NCI-H146 (cell line): Measurements from ENCODE around the gene QSOX1.

Experiments used
- DNase-seq: peaks from one replicate; lab custom pipeline; 2025; lab: John Stamatoyannopoulos, UW

Gene QSOX1

DNA sequence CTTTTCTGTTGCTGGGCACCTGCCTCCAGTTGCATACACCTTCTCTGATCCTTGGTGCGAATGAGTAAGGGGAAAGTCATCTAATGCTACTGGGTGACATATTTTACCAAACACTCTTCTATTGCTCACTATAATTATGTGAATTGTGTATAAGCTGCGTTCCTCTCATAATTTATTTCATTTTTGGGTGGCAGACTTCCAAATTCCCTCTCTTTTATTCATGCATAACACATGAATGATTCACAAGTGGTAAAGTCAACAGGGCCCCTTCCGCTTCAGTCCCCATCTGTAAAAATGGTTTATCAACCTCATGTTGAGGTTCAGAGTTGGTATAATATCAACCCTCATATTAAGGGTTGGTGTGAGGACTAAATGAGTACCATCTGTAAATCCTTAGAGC lies 3.2 kb upstream of the QSOX1 start:
- no peak for DNase-seq

DNA sequence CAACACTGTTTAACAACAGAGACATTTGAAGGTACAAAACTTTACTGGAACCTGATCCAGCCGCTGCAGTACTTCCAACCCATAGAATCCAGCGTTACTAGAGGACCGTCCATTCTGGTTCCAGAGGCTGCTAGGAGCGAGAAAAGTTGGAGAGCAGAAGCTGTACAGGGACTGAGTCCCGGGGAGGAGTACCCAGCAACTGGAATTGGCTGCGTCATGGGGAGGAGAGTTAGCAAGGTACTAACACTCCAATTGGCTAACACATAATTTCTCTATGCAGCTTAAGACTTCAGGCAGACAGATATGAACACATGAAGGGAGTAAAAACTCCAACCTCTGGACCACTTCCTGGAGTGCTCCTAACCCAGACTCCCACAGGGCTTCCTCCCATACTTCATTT lies 2.1 kb upstream of the QSOX1 start:
- no peak for DNase-seq

DNA sequence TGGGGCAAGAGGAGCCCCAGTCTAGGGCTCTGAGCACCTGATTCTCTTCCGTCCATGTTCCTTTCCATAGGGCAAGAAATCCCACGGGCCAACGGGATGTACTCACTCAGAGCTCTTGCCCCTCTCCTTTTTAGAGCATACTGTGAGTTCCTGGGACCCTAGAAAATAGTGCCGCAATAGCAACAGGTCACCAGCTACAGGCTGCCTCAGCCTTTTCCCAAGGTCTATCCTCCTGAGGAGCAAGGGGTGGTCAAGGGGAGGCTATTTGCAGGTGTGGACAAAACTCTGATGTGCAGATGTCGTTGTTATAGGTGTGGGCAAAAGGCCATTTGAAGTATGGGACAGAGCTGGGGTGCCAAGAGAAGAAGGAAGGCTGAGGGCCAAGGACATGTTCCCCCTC lies 1.6 kb upstream of the QSOX1 start:
- no peak for DNase-seq

DNA sequence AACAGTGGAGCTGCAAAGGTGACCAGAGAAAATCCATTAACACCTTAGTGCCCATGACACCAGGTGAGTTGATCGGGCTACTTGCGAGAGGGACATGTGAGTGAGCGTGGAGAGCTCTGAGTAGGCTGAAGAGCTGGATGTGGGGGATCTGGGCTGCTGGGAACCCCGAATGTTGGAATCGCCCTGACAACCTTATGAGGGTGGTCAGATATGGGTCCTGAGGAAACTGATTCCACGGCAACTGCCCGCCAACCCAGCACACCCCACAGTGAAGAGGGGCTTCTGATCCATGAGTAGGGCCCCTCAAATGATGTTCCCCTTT lies 705 bp upstream of the QSOX1 start:
- peak; percentile 29 for DNase-seq

DNA sequence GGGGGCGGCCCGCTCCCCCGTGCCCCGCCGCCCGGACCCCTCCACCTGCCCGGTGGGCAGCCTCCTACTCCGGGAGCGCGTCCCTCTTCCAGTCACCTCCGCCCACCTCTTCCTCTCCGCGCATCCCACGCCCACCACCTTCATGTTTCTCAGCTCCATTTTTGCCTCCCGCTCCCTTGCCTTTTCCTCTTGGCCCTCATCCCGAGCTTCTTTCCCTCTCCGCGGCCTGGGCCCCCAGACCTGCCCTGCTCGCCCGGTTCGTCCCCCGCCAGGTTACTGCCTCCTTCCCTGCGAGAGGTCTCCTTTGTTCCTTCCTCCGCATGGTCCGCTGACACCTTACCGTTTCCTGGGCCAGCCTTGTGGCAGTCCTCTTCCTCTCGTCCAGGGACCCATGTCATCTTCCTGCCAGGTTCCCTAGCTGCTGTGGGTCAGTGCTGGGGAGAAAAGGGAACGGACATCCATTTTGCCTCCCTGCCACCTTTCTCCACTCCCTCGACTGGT lies 563 bp downstream of the QSOX1 start:
- DNase-seq = peak; percentile 49

DNA sequence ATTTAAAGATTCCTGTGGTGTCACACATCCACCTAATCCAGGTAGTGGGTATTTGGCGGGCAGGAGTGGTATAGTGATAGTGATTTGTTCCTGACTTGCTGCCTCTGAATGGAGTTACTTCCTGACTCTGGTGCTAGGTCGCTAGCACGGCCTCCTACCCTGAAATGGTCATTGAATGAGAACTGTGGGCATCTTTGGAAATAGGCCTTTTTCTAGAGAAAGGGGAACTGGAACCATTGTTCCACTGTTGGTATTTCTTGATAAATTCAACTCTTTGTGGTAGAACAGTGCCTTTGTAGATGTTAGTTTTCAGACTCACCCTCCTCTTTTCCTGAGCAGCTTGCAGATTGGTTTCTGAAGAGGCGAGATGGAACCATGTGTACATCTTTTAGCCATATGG lies 1.5 kb downstream of the QSOX1 start:
- no peak for DNase-seq

DNA sequence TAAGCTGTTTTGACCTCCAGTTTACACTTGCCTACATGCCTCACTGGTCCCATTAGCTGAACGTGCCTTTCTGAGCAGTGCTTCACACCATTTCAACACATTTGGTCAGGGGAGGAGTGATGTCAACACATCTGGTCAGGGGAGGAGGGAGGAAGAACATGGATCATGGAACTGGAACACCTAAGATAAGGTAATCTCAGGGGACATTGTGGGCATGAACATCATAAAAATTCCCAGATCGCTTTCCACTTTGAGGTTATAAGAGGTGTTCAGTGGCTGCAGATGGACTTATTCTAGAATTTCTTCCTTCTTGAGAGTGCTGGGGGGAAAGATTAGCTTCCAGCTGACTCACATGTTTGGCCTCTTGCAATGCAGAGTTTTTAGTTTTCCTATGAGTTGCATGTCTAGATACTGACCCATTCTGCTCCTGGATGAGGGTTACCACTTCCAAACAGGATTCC lies 2.0 kb downstream of the QSOX1 start:
- no peak for DNase-seq

DNA sequence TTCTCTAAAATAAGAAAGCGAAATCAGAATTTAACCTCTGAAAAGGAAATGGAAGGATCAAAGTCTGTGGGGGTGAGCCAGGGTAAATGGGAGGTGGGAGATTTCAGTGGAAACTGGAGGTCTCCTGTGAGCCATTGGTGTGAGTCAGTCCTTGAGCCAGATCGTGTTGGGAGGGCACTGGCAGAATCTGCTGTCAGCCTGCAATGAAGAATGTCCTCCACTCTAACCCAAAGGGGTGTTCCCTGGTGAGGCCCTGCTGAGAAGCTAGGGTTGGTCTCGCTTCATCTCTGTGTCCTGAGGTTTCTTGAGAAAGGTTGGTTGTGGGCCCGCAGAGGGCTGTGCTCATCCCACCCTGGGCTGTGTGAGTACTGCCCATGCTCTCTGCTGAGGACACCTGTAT lies 2.4 kb downstream of the QSOX1 start:
- DNase-seq = no peak

DNA sequence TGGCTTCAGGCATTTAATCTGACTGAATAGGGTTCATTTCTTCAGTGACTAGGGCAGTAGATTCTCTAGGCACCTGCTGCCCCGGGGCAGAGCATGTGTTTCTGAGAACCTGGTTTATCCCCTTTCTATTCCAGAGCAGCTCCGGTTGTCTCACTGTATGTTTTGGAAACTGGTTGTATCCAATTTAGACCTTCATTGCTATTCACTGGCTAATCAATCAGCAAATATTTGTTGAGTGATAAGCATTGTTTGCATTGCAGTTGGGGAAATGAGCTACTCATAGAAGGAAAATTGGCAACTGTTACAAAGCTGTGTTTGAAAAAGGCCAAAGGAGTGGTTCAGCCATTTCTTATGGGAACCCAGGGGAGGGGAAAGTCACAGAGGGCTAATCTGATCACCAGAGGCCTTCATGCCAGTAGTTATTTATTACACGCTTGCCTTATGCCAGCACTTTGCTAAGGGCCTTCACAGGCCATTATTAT lies 2.9 kb downstream of the QSOX1 start:
- peak; percentile 94 for DNase-seq

DNA sequence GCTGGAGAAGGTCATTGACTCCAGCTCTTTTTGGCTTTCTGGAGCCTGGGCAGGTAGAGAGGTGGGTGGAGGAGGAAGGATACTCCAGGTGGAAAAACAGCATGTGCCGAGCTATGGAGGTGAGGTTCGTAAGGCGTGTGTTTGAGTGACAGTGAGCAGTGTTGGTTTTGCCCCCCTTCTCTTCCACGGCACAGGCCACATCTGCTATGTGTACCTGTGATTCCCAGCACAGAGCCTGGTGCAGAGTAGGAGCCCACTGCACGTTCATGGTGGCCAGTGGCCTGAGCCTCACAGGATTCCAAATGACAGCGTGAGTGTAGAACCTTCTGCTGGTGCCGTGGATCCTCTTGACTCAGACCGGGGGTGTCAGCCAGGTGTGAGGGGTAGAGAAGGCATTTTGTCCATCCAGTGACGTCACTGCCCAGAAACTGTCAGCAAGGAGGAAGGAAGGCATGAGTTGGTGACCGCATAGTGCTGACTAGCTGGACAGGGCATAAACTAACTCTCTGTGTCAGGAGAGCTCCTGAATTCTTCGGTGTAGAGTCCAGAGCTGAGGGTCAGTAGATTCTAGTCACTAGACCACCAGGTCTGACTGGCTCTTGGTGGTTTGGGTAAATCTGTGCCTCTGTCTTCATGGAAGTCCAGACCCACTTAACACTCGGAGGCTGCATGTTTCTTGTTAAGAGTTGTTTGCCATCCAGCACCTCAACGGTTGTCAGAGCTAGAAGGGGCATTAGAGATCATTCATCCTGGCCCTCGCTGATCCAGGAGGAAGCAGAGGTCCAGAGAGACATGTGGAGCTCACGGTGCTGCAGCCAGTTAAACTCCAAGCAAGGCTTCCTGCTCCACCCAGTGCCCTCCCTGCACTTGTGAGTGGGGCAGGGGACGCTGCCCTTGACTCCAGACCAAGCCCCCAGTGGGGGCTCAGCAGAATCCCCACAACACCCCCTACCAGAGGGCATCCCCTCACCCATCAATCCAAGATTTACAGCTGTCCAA lies 3.8 kb downstream of the QSOX1 start:
- DNase-seq = peak; percentile 36

DNA sequence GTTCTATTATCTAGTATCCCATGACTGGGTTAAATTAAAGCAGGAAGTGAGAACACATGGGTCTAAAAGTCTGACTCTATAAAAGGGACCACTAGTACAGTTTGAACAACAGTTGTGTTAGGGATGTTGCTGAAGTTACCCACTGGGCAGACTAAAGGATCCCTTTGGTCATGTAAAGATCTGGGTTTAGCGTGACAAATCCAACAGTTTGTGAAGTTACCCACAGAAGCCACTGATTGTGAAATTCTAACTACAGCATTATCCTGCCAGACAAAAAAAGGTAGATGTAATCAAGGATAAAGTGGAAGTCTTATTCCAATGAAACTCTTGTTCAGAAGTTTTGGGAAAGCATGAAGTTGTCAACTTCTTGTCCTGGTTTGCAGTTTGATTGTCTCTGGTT lies 5.7 kb downstream of the QSOX1 start:
- no peak for DNase-seq

DNA sequence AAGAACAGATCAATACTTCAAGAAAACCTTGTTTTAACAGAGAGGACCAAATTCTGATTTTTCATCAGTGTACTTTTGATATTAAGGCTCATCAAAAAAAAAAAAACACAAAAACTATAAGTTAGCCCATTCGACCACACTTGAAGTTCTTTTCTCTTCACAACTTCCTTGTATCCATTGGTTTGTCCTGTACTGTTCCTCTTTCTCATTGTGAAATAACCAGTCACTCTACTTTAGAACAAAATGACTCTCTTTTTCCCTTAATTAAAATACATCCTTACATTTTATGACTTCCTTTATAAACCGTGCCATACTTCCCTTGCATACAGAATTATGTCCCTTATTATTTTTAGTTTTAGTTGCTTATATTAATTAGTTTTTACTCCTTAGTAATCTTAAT lies 8.4 kb downstream of the QSOX1 start:
- no peak for DNase-seq

DNA sequence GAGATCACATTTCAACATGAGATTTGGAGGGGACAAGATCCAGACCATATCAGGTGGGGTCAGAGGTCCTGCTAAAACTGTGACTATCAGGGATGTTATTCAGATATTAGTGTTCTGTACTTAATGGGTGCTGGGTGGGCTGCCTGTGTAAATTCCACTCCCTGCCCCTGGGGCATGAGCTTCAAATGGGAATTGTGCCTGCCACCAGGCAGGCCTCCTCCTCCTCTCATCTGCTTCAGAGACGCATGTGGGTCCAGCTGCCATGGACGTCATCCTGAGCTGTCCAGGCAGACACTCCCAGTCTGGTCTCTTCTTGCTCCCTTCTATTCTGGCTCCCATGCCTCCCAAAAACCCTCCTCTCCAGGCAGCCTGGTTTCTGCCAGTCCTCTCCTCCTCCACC lies 10.4 kb downstream of the QSOX1 start:
- no peak for DNase-seq

DNA sequence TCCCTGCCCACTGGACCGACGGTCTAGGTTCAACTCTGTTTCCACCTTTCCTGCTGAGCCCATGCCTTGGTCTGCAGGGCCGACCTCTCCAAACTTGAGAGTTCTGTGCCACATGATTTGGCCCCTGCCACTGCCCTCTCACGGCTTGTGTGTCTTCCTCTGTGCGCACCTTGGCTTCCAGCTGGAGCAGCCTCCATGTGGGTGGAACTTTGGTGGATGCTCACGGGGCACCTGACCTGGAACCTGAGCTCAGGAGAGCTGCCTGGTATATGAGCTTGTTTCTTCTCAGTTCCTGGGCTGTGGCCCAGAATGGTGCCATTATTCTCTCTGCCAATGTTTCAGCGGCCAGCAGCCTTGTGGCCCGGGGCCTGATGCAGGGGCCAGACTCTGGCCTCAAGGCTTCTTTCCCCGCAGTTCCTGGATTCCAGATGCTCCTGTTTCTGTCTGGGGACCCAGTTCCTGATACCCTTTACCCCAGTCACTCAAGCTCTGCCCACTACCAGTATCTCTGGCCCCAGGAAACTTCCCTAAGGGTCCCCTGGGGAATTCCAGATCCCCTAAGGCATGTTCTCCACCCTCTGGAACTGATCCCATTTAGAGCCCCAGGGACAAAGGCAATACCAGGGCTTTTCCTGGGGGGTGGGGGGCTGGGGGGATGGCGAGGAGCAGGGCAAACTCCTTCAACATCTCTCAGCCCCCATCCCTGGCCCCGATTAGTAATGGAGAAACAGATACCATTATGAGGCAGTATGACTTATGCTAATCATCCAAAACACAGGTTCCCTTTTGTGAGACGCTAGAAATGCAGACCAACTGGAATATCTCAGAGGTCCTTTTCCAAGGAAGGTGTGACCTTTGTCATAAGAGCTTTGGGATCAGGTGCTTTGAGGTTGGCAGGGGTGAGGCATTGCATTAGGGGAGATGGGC lies 11.1 kb downstream of the QSOX1 start:
- no peak for DNase-seq

DNA sequence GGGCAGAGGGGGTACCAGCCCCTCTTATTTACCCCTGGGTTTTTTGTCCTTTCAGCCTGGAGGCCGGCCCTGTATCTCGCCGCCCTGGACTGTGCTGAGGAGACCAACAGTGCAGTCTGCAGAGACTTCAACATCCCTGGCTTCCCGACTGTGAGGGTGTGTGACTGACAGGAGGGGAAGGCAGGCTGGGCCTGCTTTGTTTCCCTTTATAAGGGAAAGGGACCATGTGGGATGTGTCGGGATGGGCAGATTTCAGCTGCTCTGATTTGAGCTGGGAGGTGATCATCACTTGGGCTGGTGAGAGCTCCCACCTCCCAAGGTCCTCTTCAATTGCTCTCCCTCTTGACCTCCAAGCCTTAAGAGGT lies 11.7 kb downstream of the QSOX1 start:
- DNase-seq = no peak

DNA sequence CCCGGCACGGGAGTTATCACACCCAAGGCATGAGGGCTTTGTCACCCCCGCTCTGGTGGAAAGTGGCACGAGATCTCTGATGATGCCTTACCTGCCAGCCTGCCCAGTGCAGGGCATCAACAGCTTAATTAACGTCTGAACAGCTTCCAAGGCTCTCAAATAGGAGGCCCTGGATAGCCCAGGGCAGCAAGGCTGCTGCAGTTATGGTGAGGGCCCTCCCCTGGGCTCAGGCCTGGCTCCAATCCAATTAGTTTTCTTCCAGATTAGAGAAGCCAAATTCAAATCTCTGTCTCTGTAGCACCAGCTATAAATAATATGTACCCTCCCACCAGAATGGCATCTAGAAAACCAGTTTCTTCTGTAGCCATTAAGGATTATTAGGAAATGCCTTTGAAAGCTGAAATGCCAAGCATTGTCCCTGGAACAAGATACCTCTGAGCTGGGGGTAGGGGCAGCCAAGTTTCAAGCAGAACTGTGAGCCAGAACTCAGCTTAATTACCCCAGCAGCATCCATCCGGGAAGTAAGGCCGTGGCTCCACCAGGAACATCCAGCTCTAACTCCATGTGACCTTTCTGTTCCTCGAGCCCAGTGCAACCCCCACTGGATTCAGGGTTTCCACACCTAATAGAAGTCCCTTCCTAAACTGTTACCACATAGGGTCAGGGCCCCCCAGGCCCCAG lies 12.5 kb downstream of the QSOX1 start:
- DNase-seq = no peak

DNA sequence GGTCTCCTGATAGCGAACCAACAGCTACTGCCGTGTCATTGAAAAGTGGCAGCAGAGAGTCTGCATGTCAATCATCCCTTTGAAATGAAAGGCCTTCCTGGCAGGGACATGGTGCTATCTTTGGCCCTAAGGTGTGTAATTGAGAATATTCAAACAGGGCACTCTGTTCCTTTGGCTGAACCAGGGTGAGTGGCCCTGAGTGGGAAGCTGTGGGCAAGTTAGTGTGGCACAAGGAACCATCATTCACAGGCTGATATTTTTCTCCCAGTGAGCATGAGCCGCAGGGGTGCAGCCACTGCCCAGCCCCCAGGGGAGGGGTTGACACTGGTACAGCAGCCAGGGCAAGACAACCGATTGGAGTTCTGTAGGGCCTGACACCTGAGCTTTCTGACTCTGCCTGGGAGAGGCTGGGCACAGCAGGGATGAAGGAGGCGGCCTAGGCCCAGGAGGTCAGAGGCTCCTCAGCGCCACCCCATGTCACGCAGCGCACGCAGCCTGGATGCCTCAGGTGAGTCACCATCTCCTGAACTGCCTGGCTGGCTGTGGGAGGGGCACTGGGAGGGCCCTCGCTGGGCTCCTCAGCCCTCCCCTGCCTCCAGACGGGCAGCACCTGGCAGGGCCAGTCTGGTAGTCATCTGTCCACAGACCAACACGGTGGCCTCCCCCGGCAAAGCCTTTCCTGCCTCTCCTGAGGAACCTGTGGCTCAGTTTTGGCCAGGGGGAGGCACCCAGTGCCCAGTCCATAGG lies 13.2 kb downstream of the QSOX1 start:
- DNase-seq = peak; percentile 44

DNA sequence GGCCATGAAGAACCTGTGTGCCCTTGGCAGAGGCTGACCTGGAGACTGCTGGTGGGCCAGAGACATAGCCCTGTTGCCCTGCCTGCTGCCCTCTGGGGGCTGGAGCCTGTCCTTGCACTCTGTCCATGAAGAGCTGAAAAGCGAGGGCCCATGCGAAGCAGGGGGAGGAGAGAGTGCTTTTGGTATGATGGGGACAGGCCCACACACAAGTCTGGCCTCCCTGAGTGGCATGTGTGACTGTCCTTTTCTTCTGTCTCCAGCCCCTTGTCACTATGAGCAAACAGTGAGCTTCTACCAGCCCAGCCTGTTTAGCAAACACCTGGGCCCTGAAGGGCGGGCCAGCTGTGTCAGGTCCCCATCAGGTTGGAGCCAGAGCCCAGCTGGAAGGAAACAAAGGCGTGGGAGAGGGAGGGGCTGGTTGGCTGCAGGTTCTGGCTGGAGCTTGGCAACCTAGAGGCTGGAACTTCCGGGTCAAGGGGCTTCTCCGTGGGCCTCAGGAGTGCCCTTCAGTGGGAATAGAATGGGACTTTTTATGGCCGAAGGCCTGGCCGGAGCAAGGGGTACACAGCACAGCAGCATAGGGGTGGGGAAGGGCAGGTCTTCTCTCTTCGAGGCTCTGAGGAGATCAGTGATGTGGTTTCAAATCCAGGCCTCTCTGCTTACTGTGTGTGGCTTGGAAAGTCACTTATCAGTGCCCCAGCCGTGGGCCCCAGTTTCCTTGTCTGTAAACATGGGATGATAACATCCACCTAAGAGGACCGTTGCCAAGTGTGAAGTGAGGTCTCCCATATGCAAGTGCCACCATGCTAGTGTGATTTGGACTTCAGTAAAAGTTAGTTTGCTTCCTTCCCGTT lies 14.3 kb downstream of the QSOX1 start:
- peak; percentile 79 for DNase-seq

DNA sequence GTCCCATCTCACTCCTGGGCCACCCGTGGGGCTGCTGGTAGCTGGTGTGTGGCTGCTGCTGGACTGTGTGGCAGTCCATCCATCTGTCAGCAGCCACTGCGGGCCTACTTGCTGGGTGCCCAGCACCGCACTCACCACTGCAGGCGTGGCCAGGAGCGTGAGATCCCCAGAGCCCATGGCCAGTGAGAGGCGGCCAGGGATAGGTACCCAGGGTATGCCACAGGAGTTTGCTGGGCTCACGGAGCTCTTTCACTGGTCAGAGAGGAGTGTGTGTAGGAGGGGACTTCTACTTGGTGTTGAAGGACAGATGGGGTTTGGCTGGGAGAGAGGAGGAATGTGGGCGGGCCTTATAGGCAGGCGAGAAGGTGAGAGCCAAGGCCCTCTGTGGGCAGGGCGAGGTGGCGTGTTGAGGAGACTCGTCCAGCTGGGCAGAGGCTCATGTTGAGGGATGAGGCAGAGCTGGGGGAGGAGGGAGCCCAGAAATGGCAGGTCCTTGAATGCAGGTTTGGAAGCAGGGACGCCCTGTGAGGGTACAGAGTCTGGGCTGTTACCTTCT lies 15.0 kb downstream of the QSOX1 start:
- no peak for DNase-seq

DNA sequence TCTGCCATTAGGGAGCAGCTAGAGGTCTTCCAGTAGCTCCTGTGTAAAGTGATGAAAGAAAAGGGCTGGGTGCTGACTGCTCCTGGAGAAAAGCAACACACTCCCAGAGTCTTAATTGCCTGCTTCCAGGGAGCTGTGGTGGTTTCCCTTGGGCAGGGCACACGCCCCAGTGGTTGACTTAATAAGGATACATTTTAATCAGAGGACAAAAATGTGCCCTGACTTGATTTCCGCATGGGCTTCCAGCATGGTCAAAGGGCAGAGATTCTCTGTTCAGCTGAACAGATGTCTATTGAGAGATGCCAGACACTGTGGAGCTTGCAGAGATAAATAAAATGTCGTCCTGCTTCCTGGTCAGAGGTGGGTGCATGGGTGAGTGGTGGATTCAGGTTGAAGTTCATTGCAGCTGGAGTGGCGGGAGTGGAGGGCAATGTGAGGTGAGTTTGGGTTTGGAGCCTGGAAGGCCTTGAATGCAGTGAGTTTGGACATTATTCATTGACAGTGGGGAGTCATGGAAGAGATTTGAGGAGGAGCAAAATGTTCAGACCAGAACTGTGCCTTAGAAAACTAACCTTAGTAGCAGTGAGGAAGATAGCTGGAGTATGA lies 16.0 kb downstream of the QSOX1 start:
- no peak for DNase-seq
